Amygdala (tissue), 56 donors: ENCODE results near the gene CHMP6.
"Not testable (repeated sequence)": the region's sequence is repeated elsewhere in the genome, so short reads cannot be mapped to it uniquely, and the experiment has no call there.

Experiments used
- DNase-seq, 56 donors: peaks; one replicate each; lab custom pipeline; 2025; lab: John Stamatoyannopoulos, UW

Gene CHMP6

DNA sequence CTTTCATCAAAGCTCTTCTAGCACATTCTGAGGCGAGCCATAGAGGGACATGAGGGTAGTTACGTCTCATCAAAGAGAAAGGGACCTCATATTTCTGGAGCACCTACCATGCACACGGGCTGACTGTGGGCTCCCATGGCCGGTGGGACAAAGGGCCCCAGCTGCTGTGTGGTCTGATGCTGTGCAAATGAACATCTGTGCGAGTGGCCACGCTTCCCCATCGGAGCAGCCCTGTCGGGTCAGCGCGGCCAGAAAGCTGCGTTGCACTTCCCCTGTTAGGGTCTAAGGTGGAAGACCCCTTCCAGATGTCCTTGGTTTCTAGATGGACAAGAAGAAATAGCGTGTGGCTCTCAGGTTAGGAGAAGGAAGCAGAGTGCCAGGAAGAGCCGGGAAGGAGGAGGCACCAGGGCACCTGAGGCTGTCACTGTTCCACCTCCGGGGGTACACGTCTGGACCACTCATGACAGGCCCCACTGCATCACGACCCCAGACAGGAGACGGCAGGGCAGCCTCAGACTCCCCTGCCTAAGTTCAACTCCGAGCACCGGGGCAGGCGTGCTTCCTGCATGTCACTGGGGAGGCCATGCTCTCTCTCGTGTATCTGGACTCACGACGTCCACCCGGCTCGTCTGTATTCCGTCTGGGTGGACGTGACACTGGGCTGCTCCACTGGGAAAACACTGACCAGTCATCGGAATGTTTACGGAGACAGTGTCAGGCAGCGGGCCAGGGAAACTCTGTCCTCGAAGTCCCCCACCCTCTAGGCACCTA is 34.8 kb downstream of the CHMP6 start:
- DNase-seq, result no peak

DNA sequence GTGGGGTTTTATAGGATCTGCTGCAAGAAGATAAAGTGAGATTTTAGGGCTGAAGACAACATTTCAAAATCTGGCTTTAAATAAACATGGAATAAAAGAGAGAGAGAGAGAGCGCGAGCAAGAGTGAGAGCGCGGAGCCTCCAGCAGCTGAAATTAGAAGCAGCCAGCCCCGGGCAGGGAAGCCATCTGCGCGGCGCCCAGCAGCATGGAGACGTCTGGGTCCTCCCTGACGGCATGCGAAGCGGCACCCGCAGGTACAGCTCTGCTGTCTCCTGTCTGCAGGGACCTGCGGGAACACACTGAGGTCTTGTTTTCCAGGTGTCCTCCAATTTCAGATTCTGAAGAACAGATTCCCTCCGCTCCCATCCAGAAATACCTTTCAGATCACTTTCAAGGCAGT is 35.4 kb downstream of the CHMP6 start:
- peak in 7 of 56 donors; percentile 31 to 49 (median 38) for DNase-seq

DNA sequence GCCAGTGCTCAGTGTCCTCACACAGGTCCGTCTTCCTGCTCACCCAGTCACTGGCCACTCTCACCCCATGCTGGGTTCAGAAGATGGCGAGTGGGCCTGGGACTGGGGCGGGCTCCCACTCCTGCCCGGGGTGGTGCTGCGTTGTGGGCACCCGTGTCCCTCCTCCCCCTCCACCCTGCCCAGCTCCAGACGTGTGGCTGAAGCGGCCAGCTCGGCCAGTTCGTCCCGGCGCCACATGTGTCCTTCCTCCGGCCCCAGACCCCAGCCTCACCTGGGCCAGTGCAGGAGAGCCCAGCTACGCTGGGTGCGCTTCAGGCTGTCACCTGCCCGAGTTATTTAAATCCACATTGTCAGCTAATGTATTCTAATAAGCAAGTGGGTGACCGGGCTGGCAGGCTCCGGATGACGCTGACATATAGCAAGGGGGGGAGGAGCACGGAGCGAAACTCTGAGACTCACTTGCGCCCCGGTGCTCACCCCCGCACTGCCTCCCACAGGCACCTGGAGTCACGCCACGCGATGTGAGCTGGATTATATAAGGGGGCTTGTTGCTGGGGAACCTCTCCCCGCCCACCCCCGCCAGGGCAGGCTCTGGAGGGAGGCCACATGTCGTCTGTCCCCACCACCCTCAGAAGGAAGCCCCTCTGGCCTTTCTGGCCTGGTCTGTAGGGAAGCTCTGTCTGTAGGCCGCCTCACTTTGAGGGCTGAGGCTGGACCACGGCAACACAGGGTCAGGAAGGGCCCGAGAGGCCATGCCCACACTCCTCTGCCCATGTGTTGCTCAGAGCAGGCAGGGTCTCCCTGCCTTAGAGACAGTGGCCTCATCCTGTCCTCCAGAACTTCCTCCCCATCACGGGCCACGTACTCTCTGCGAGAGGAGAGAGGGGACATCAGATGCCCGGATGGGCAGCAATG is 36.2 kb downstream of the CHMP6 start:
- peak in 3 of 56 donors; percentile 36 to 41 (median 38) for DNase-seq

DNA sequence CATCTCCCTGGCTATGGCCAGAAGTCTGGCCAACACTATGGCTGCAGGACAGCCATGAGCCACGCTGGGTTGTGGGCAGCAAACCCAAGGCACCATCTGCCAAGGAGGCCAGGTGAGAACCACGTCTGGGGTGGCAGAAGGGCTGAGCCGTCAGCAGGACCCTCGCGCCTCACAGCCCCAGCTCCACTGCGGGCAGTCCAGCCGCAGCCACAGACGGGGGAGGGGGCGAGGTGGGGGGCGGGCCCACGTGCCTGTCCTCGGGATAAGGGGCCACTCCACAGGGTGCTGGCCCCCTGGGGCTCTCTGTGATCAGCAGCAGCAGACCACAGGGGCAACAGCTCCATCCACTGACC is 36.8 kb downstream of the CHMP6 start:
- DNase-seq, result no peak

DNA sequence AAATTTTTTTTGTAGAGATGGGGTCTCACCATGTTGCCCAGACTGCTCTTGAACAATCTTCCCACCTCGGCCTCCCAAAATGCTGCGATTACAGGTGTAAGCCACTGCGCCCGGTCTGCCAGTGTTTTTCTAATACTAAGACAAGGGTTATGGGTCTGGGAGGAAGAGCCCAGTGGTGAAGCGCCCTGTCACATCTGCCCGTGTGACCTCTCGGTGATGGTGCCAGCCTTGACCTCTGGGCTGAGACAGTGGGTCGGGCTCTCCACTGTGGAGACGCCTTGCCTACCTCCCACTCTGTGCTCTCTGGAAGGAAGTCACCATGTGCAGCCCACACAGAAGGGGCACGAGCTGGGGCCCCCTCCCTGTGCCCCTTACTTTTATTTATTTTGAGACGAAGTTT is 38.2 kb downstream of the CHMP6 start:
- DNase-seq, result no peak

DNA sequence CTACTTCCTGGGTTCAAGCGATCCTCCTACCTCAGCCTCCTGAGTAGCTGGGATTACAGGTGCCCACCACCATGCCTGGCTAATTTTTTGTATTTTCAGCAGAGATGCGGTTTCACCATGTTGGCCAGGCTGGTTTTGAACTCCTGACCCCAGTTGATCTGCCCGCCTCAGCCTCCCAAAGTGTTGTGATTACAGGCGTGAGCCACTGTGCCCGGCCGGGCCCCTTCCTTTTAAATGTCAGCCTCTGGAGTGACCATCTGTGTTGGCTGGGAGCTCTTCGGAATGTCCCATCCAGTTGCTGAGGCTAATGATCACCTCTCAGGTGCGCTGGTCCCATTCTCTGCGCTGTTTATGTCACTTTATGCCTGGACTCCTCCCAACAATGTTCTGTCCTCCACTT is 38.7 kb downstream of the CHMP6 start:
- not testable (repeated sequence) for DNase-seq

DNA sequence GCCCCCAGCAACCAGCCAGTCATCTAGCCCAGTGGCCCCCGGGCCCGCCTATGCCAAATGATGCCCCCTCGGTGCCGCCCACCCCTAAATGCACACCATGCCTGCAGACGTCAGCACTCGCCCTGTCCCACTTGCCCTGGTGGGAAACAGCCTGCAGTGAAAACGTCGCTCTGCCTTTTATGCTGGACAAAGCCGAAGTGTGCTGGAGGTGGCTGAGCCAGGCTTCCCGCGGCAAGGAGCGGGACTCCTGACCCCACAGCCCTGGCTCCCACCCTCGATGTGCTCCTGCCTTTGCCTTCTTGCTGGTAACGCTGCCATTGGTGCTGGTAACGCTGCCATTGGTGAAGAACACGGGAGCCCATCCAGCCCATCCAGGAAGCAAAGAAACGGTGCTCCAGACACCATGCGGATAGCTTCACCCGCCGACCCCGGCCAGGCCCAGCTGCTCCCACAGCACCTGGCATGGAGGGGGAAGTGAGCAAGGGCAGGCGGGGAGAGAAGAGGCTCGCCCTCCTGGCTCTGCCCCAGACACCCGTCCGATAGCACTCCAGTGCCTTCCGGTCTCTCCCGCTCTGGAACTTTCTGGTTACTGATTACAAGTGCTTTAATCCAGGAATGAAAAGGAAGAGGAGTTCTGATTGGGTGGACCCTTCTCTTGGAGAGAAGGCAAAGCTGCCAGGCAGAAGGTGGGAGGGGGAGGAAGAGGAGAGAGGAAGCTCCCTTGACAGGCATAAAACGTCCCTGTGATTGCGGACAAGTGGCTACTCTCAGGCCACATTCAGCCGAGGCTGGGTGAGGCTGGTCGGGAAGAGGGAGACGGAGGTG is 39.3 kb downstream of the CHMP6 start:
- no peak for DNase-seq

DNA sequence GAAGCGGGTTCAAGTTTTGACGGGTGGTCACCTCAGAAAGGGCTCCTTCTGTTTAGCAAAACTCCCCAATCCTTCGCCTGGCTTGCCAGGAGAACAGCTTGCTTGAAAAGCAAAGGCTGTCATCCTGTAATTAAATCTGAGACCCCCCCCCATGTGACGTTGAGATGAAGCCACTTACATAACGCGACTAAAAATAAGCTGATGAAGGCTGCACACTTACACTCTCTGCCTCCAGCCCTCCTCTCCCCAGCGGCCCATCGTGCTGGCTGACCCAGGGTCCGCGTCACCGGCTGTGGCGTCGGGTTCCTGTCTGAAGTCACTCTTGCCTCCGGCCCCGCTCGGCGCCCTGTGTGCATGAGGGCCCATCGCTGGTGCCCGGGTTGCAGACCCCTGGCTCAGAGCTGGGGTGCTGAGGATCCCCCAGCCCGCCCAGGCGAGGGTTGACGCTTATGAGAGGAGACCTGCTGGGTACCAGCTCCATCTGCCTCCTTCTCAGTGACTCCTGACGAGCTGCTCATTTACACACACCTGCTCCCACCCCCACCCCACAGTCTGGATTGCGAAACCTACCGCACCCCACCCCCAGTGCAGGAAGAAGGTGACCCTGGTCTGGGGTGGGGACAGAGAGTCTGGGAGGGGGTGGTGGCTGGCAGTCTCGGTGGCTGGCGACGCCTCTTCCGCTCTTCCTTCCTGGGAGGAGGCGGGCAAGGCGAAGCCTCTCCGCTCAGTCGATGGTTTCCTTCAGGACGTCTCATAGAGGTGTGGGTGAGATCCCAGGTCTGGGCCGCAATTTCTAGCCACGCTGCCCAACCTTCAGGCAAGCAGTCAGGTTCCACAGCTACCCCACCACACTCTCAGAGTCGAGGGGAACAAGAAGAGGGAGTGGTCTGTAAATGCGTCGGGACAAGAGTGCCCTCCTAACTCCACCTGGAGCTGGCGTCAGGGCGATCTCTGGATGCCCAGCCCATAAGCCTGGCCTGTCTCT is 40.2 kb downstream of the CHMP6 start:
- peak in 1 of 56 donors; percentile 65 for DNase-seq

DNA sequence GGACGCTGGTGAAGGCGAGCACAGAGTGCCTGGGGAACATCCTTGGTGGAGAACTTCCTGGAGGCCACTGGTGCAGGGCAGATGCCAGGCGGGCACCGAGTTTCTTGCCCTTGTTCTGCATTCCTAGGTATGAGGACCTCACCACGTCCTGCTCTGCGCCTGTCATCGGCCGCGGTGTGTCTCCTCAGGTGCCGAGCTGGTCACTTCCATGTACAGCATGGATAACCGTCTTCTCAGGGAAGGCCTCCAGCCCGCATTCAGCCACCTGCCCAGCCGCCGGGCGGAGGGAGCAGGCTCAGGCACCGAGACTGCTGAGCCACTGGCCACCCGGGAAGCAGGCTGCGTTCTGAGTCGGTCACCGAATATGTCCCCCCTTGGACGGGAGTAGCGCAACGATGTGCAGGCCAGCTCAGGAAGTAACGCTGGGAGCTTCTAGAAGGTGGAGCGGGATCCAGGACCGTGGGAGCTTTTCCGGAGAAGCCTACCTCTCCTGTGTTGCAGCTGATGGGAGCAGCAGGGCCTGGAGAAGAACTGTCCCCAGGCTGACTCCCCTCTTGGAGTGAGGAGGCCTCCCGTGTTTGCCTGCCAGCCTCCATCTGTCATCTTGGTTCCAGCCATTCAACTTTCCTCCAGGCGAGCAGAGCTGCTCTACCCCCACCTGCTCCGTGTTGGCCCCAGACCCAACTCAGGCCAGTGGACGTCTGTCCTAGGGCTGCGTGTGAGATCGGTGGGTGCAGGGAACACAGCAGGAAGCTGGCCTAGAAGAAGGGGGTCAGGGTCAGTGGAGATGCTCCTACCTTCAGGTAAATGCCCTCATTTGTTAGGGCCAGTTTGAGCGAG is 41.2 kb downstream of the CHMP6 start:
- no peak for DNase-seq

DNA sequence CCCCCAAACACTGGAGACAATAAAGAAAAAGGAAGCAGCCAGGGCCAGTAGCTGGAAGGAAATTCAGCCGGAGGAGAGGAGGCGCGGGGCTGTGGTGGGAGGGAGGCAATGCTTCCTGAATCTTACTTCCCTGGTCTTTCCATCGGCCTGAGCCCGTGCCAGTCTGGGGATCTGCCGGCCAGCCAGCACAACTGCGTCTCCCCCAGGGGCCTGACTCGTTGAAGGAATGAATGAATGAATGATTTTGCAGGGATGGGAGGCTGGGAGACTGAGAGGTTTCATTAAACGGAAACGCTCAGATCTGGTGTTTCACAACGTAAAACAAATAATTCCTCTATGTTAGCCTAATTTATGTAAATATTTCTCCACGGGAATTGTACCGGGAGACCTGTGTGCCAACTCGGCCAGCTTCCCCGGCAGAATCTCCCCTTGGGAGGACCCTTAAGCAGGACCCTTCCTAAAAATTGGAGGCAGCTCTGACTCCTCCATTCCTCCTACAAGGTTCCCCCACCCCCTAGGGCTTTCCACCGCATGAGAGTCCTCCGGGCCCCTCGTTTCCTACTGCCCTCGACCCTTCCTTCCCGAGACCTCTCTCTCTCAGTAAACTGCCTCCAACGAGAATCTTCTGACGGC is 42.0 kb downstream of the CHMP6 start:
- DNase-seq, result peak in 1 of 56 donors; percentile 38

DNA sequence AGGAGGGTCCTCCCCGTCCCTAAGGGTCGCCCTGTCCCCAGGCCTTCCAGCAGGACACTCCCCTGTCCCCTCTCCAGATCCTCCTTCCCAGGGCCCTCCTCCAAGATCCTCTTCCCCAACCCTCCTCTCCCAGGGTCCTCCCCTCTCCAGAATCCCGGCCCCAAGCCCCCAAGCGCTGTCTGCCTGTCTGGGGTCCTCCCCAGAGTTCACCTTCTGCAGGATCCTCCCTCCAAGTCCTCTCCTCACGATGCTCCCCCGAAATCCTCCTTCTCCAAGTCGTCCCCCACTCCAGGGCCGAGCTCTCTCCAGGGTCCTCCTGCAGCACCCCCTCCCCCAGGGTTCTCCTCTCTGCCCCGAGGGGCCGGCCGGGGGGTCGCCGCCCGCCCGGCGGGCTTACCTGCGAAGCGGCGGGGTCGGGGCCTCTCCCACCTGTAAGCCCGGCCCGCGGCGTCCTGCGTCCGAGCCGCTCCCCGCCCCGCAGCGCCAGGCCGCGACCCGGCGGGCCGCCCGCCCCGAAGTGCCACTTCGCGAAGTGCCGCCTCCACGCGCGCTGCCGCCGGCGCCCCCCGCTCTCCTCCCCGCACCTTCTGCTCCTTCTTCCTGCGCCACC is 42.6 kb downstream of the CHMP6 start:
- no peak for DNase-seq

DNA sequence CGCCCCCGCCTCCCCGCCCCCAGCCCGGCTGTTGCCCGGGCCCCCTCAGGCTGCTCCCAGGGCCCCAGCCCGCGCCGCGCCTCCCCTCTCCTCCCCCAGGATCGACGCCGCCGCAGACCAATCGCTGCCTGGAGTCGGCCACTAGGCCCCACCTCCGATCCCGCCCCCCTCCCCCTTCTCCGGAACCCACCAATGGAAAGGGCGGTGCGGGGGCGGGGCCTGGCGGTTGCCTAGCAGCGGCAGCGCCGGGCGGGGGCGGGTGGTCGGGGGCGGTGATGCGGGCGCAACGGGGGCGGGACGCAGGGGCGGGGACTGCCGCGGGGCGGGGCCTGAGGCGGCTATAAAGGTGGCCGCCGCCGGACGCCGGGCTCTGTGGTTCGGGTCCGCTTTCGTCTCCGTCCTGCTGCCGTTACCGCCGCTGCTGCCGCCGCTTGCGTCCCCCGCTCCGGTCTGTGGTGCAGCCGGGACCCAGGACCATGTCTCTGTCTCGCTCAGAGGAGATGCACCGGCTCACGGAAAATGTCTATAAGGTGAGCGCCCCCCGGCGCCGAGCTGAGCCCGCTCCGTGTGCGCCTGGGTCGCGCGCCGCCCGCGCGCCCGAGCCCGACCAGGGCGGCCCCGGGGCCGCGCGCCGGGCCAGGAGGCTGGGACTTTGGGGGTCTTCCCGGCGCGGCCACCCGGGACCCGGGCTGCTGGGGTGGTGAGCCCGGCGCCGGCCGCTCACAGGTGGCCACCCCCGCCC is 43.3 kb downstream of the CHMP6 start, which contains the start of gene BAIAP2:
Gene BAIAP2 (plus strand): TSS at position 373 of the 742 bp plus-strand sequence. CDS start 104 bp downstream, at position 477.
- DNase-seq, result peak; percentile 56 to 99 (median 95)

DNA sequence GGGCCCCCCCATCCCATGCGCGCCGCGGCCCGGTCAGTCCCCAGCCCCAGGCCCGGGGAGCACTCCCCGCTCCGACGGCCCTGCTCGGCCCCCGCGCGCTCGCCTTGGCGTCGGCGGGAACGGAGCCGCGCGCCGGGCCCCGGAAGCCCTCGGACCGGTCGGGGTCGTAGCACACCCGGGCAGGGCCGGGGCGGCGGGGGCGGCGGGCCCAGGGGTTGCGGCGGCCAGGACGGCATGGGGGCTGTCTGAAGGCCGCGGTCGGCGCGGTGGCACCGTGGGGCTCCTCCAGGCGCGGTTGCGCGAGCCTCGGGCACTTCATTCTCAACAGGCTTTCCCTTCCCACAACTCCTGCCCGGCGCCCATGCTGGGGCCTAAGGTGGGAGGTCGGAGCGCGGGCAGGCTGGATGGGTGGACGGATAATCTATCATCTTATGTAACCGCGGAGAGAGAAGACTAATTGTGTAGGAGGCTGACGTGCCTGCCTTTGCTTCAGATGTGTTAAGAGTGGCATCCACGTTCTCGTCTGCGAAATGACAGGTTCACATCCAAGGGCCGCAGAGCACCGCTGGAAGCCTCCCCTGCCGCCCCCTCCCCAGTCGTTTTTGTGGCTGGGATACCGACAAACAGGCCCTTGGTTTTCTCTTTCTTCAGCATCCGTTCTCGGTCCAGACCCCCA is 44.0 kb downstream of the CHMP6 start:
- peak in 1 of 56 donors; percentile 63 for DNase-seq

DNA sequence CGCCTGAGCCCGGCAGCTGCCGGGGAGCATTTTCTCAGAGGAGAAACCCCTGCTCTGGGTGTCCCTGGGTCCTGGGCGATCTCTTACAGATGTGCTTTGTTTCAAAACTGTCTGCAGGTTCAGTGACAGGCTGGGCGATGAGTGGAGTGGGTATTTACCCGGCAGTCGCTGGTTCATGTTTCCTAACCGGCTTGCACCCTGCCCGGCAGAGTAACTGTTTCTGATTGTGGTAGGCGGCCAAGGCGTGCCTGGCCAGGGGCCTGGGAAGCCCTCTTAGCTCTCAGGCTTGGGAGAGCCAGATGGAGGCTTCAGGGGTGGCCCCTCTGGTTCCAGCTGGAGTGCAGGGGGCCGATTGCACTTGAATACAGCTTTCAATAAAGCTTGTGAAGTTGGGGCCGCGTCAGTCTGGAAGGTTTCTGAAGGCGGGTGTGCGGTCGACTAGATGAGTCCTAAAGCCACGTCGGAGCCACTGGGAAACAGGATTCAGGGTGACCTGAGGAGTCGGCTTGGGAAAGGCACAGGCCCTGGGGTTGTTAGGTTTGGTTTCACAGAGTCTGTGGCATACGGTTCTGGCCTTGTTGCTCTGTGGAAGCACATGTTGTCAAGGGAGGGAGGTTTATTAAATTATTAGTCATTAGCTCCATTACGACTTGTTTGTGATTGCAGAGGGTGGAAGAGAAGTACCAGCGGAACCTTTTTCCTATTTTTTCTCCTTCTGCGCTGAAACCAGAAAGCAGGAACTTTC is 44.7 kb downstream of the CHMP6 start:
- peak in 1 of 56 donors; percentile 38 for DNase-seq

DNA sequence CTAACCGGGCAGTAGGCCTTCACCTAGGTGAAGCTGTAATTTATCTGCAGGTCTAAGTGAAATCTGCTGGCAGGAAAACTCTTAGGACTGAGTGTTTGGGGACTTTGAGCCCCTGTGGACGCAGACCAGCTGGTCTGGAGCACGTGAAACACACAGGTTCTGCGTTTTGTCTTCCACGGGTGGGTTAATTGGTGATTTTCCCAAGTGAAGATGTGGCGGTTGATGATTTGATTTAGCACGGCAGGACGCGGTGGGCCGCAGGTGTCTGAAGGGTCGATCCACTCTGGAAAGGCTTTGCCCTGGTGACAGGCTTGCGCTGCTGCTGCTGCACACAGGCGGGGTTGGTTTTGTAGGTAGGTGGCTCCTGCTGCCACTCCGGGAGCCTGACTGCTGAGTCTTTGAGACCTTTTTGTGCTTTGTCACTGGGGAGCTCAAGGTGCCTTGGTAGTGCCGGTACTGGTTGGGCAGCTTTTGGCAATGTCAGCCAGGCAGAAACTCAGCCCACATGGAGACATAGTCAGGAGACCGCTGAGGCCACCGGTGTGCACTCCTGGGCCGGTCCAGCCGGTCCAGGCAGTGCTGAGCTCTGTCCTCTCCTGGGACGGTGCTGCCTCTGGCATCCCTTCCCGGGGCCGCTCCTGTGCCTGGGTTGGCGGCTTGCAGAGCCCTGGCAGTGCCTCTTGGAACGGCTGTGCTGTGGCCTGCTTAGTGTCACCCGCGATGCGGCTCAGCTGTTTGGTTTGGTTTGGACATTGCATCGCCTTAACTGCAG is 45.6 kb downstream of the CHMP6 start:
- peak in 2 of 56 donors; percentile 42 to 63 for DNase-seq
